EL (cell line): ENCODE results near the gene MARK3.
"Not testable (repeated sequence)": the region's sequence is repeated elsewhere in the genome, so short reads cannot be mapped to it uniquely, and the experiment has no call there.

ENCODE experiments used
- DNase-seq: peaks from one replicate; pipeline ENCODE4 v3.0.0-alpha.2; 2016

The MARK3 gene

GRCh38 chr14:103385152-103385928 lies at the start of gene MARK3:
Gene MARK3 (plus strand): TSS chr14:103385415. CDS start chr14:103386030, 615 bp downstream.
- DNase-seq, result peak; percentile 97

- no peak for DNase-seq
Measured at GRCh38 chr14:103336191-103336590, 49.0 kb upstream of the MARK3 start.

GRCh38 chr14:103337794-103338193 lies 47.4 kb upstream of the MARK3 start:
- DNase-seq, result no peak

- DNase-seq, result no peak
Measured at GRCh38 chr14:103339561-103339960, 45.7 kb upstream of the MARK3 start.

GRCh38 chr14:103340480-103341212 lies 44.6 kb upstream of the MARK3 start:
- no peak for DNase-seq

GRCh38 chr14:103341250-103342129 lies 43.7 kb upstream of the MARK3 start:
- DNase-seq, result no peak

GRCh38 chr14:103343164-103343879 lies 41.9 kb upstream of the MARK3 start:
- peak; percentile 24 for DNase-seq

- peak; percentile 18 for DNase-seq
Measured at GRCh38 chr14:103343905-103344797, 41.1 kb upstream of the MARK3 start.

- DNase-seq, result peak; percentile 33
Measured at GRCh38 chr14:103346286-103346685, 38.9 kb upstream of the MARK3 start.

- DNase-seq, result no peak
Measured at GRCh38 chr14:103347091-103347815, 38.0 kb upstream of the MARK3 start.

GRCh38 chr14:103348154-103348553 lies 37.1 kb upstream of the MARK3 start:
- no peak for DNase-seq

- no peak for DNase-seq
Measured at GRCh38 chr14:103349982-103350381, 35.2 kb upstream of the MARK3 start.

- no peak for DNase-seq
Measured at GRCh38 chr14:103353362-103353761, 31.9 kb upstream of the MARK3 start.

GRCh38 chr14:103354141-103354540 lies 31.1 kb upstream of the MARK3 start:
- DNase-seq, result no peak

GRCh38 chr14:103356024-103356682 lies 29.1 kb upstream of the MARK3 start:
- DNase-seq, result peak; percentile 33

GRCh38 chr14:103357552-103357951 lies 27.7 kb upstream of the MARK3 start:
- DNase-seq, result not testable (repeated sequence)

- DNase-seq, result no peak
Measured at GRCh38 chr14:103360548-103360947, 24.7 kb upstream of the MARK3 start.

- peak; percentile 96 for DNase-seq
Measured at GRCh38 chr14:103361867-103362266, 23.3 kb upstream of the MARK3 start.

GRCh38 chr14:103362780-103363179 lies 22.4 kb upstream of the MARK3 start:
- no peak for DNase-seq

- DNase-seq, result no peak
Measured at GRCh38 chr14:103366741-103367140, 18.5 kb upstream of the MARK3 start.
